ENCODE measurements around the gene COL9A1. TPM values are rescaled to one million over a fixed set of nuclear protein-coding genes. Genes with fewer than 3 reads are reported as not detected.

Gene COL9A1
- total RNA-seq, 1 experiment from 2014 or later: not detected

GRCh38 chr6:70186461-70186860 is 116.4 kb downstream of the COL9A1 start:
- intact Hi-C loops (cut with micrococcal nuclease; ENCODE audit: unreplicated experiment) (no loop called here), in situ Hi-C loops (cut with HindIII; ENCODE audit: low pct_unique_long_range_greater_than_20kb, low sequenced_read_pairs) (no loop called here)
- H3K4me3 ChIP-seq (ENCODE audit: low read depth in 2 of 2, low read length in 2 of 2): no peak overlapping the region
- H3K9me3 ChIP-seq (ENCODE audit: control insufficient read depth, insufficient read depth, low read depth, low read length): no peaks in the 10 kb centered on the region
- DNase-seq (ENCODE audit: low read depth, low spot score) (no peak), ATAC-seq (no peak)
- CTCF ChIA-PET: no interaction called here
- H3K4me1 ChIP-seq (ENCODE audit: control insufficient read depth, insufficient read depth, low read length): no peaks in the 10 kb centered on the region
- no peaks in the 10 kb centered on the region for H3K36me3 ChIP-seq (ENCODE audit: control insufficient read depth, insufficient read depth, low read length)
- H3K27ac ChIP-seq (ENCODE audit: low read length): no peak overlapping the region
- BruUV-seq (replicated peaks): no TSS peak
- TF ChIP-seq SIN3A (IDR thresholded peaks at IDR 0.05; ENCODE audit: borderline replicate concordance, insufficient read depth, low read depth, low read length): no peak
- TF ChIP-seq TCF7L2 (IDR thresholded peaks at IDR 0.05; ENCODE audit: low read depth, low read length): no peak
- TF ChIP-seq, protein P1, sequence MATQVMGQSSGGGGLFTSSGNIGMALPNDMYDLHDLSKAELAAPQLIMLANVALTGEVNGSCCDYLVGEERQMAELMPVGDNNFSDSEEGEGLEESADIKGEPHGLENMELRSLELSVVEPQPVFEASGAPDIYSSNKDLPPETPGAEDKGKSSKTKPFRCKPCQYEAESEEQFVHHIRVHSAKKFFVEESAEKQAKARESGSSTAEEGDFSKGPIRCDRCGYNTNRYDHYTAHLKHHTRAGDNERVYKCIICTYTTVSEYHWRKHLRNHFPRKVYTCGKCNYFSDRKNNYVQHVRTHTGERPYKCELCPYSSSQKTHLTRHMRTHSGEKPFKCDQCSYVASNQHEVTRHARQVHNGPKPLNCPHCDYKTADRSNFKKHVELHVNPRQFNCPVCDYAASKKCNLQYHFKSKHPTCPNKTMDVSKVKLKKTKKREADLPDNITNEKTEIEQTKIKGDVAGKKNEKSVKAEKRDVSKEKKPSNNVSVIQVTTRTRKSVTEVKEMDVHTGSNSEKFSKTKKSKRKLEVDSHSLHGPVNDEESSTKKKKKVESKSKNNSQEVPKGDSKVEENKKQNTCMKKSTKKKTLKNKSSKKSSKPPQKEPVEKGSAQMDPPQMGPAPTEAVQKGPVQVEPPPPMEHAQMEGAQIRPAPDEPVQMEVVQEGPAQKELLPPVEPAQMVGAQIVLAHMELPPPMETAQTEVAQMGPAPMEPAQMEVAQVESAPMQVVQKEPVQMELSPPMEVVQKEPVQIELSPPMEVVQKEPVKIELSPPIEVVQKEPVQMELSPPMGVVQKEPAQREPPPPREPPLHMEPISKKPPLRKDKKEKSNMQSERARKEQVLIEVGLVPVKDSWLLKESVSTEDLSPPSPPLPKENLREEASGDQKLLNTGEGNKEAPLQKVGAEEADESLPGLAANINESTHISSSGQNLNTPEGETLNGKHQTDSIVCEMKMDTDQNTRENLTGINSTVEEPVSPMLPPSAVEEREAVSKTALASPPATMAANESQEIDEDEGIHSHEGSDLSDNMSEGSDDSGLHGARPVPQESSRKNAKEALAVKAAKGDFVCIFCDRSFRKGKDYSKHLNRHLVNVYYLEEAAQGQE (IDR thresholded peaks at IDR 0.05; ENCODE audit: insufficient read depth in 1 of 2, low read depth in 2 of 2, low read length in 1 of 2): no peak
- TF ChIP-seq CTCF (IDR thresholded peaks at IDR 0.05): no peak
- TF ChIP-seq POLR2AphosphoS5 (IDR thresholded peaks at IDR 0.05; ENCODE audit: low read depth, low read length): no peak
- POLR2A ChIA-PET: no interaction called here
- H3K27me3 ChIP-seq (ENCODE audit: control insufficient read depth, insufficient read depth, low read length): no peaks in the 10 kb centered on the region

- DNase-seq (ENCODE audit: low read depth, low spot score) (no peak), ATAC-seq (no peak)
- Histone ChIP-seq H3K4me1 (ENCODE audit: control insufficient read depth, insufficient read depth, low read length) (no peaks in the 10 kb centered on the region), H3K27me3 (ENCODE audit: control insufficient read depth, insufficient read depth, low read length) (no peaks in the 10 kb centered on the region), H3K27ac (ENCODE audit: low read length) (no peak overlapping the region), H3K9me3 (ENCODE audit: control insufficient read depth, insufficient read depth, low read depth, low read length) (no peaks in the 10 kb centered on the region), H3K4me3 (ENCODE audit: low read depth in 2 of 2, low read length in 2 of 2) (no peak overlapping the region), H3K36me3 (ENCODE audit: control insufficient read depth, insufficient read depth, low read length) (no peaks in the 10 kb centered on the region)
- intact Hi-C loops (cut with micrococcal nuclease; ENCODE audit: unreplicated experiment) (no loop called here), in situ Hi-C loops (cut with HindIII; ENCODE audit: low pct_unique_long_range_greater_than_20kb, low sequenced_read_pairs) (no loop called here)
- CTCF ChIA-PET: no interaction called here
- TF ChIP-seq TCF7L2 (IDR thresholded peaks at IDR 0.05; ENCODE audit: low read depth, low read length): no peak
- no peak for TF ChIP-seq POLR2AphosphoS5 (IDR thresholded peaks at IDR 0.05; ENCODE audit: low read depth, low read length)
- no peak for TF ChIP-seq SIN3A (IDR thresholded peaks at IDR 0.05; ENCODE audit: borderline replicate concordance, insufficient read depth, low read depth, low read length)
- TF ChIP-seq CTCF (IDR thresholded peaks at IDR 0.05): no peak
- TF ChIP-seq, protein P1 (IDR thresholded peaks at IDR 0.05; ENCODE audit: insufficient read depth in 1 of 2, low read depth in 2 of 2, low read length in 1 of 2): no peak
- no TSS peak for BruUV-seq (replicated peaks)
- POLR2A ChIA-PET: no interaction called here
Measured at GRCh38 chr6:70184723-70185122, 118.2 kb downstream of the COL9A1 start.
